ENCODE results near the gene CFDP1. TPM values are rescaled to one million over a fixed set of nuclear protein-coding genes. Genes with fewer than 3 reads are reported as not detected.

Gene CFDP1
- total and polyA plus RNA-seq, 4 experiments from 2014 or later: 37.1 to 42.4 (median 41.9) TPM

GRCh38 chr16:75246504-75247205, 186.6 kb downstream of the CFDP1 start:
- no peaks in the 10 kb centered on the region for H3K36me3 Mint-ChIP-seq
- CTCF ChIA-PET (ENCODE audit: partially characterized antibody): no interaction called here

GRCh38 chr16:75244844-75245758, 188.2 kb downstream of the CFDP1 start:
- intact Hi-C loops (cut with micrococcal nuclease): no loop called here
- no peak overlapping the region for H3K4me3 Mint-ChIP-seq
- POLR2A ChIA-PET (ENCODE audit: partially characterized antibody): no interaction called here
- H3K4me3 ChIP-seq (ENCODE audit: low read length in 2 of 2): no peak overlapping the region
- H3K27ac Mint-ChIP-seq: peak overlapping the region in 1 of 7 donors; percentile 64
- H3K4me1 ChIP-seq (ENCODE audit: insufficient read depth, low read length): no peaks in the 10 kb centered on the region
- CTCF ChIA-PET (ENCODE audit: partially characterized antibody): interaction anchor here (1.0 kb wide), 1 partner anchor 11 kb away, joined by 3 read pairs; no protein-coding TSS in a partner anchor
- H3K36me3 ChIP-seq (ENCODE audit: insufficient read depth, low read length): no peaks in the 10 kb centered on the region
- no peaks in the 10 kb centered on the region for H3K36me3 Mint-ChIP-seq
- no peaks in the 10 kb centered on the region for H3K9me3 ChIP-seq (ENCODE audit: control insufficient read depth in 1 of 2, low read length in 2 of 2)
- H3K27ac ChIP-seq (ENCODE audit: low read depth, low read length): no peak overlapping the region
- H3K27me3 Mint-ChIP-seq: peaks cover 5% of the 10 kb centered on the region in 2 donors
- no peaks in the 10 kb centered on the region for H3K9me3 Mint-ChIP-seq
- peak in 1 of 5 donors; percentile 25 for DNase-seq
- peaks cover 6% of the 10 kb centered on the region for H3K27me3 ChIP-seq (ENCODE audit: insufficient read depth, low read length)
- H3K4me1 Mint-ChIP-seq: peaks cover 0 to 5% (median 2%) of the 10 kb centered on the region in 4 donors

More at GRCh38 chr16:75246504-75247205, 186.6 kb downstream of the CFDP1 start:
- peak in 1 of 5 donors; percentile 25 for DNase-seq
- Mint-ChIP-seq H3K4me3 (no peak overlapping the region), H3K27me3 (peaks cover 5 to 6% of the 10 kb centered on the region in 2 donors), H3K27ac (peak overlapping the region in 1 of 7 donors; percentile 62), H3K4me1 (peaks cover under 1 to 10% (median 3%) of the 10 kb centered on the region in 4 donors), H3K9me3 (no peaks in the 10 kb centered on the region)
- H3K36me3 ChIP-seq (ENCODE audit: insufficient read depth, low read length): no peaks in the 10 kb centered on the region
- no peak overlapping the region for H3K4me3 ChIP-seq (ENCODE audit: low read length in 2 of 2)
- no peaks in the 10 kb centered on the region for H3K9me3 ChIP-seq (ENCODE audit: control insufficient read depth in 1 of 2, low read length in 2 of 2)
- POLR2A ChIA-PET (ENCODE audit: partially characterized antibody): no interaction called here
- peaks cover 12% of the 10 kb centered on the region for H3K27me3 ChIP-seq (ENCODE audit: insufficient read depth, low read length)
- H3K27ac ChIP-seq (ENCODE audit: low read depth, low read length): no peak overlapping the region
- H3K4me1 ChIP-seq (ENCODE audit: insufficient read depth, low read length): peaks cover 7% of the 10 kb centered on the region
- intact Hi-C loops (cut with micrococcal nuclease): no loop called here

- Mint-ChIP-seq H3K36me3 (no peaks in the 10 kb centered on the region), H3K4me3 (no peak overlapping the region), H3K27ac (no peak overlapping the region), H3K9me3 (no peaks in the 10 kb centered on the region), H3K4me1 (peaks cover 0 to 5% (median under 1%) of the 10 kb centered on the region in 4 donors), H3K27me3 (peaks cover 2 to 3% of the 10 kb centered on the region in 2 donors)
- intact Hi-C loops (cut with micrococcal nuclease): no loop called here
- H3K9me3 ChIP-seq (ENCODE audit: control insufficient read depth in 1 of 2, low read length in 2 of 2): no peaks in the 10 kb centered on the region
- ChIA-PET POLR2A (ENCODE audit: partially characterized antibody) (no interaction called here), CTCF (ENCODE audit: partially characterized antibody) (interaction anchor here (1.0 kb wide), 1 partner anchor 11 kb away, joined by 3 read pairs; no protein-coding TSS in a partner anchor)
- H3K4me3 ChIP-seq (ENCODE audit: low read length in 2 of 2): no peak overlapping the region
- H3K27me3 ChIP-seq (ENCODE audit: insufficient read depth, low read length): no peaks in the 10 kb centered on the region
- peak in 1 of 5 donors; percentile 31 for DNase-seq
- no peaks in the 10 kb centered on the region for H3K36me3 ChIP-seq (ENCODE audit: insufficient read depth, low read length)
- H3K4me1 ChIP-seq (ENCODE audit: insufficient read depth, low read length): no peaks in the 10 kb centered on the region
- no peak overlapping the region for H3K27ac ChIP-seq (ENCODE audit: low read depth, low read length)
These were observed 189.0 kb downstream of the CFDP1 start for GRCh38 chr16:75244225-75244809.

Other genes starting within 250 kb of the CFDP1 start
- not detected for gene CTRB2, start 226.3 kb downstream of the CFDP1 start, total RNA-seq
- not detected for gene CTRB2, start 226.3 kb downstream of the CFDP1 start, polyA plus RNA-seq
- gene CTRB1, start 214.5 kb downstream of the CFDP1 start, total RNA-seq: not detected
- gene CTRB1, start 214.5 kb downstream of the CFDP1 start, polyA plus RNA-seq: not detected
- gene BCAR1, start 181.9 kb downstream of the CFDP1 start, total RNA-seq: under 1 TPM in 1 of 2 experiments, not detected in 1; 0.36 TPM
- under 1 TPM in 1 of 2 donors, not detected in 1; 0.30 TPM for gene BCAR1, start 181.9 kb downstream of the CFDP1 start, polyA plus RNA-seq
- 10 to 100 TPM; 50.7 to 54.3 TPM for gene TMEM170A, start 31.2 kb upstream of the CFDP1 start, total RNA-seq
- gene TMEM170A, start 31.2 kb upstream of the CFDP1 start, polyA plus RNA-seq: 10 to 100 TPM; 40.6 to 44.1 TPM
- gene CHST6, start 61.9 kb upstream of the CFDP1 start, total RNA-seq: under 1 TPM in 1 of 2 experiments, not detected in 1; 0.06 TPM
- not detected for gene CHST6, start 61.9 kb upstream of the CFDP1 start, polyA plus RNA-seq
- gene CHST5, start 102.6 kb upstream of the CFDP1 start, total RNA-seq: not detected
- gene CHST5, start 102.6 kb upstream of the CFDP1 start, polyA plus RNA-seq: not detected
- 1 to 10 TPM; 2.4 to 2.6 TPM for gene TMEM231, start 122.7 kb upstream of the CFDP1 start, total RNA-seq
- 1 to 10 TPM; 3.0 to 5.4 TPM for gene TMEM231, start 122.7 kb upstream of the CFDP1 start, polyA plus RNA-seq
- gene GABARAPL2, start 132.9 kb upstream of the CFDP1 start, total RNA-seq: 100 to 1,000 TPM in 1 of 2 experiments, 10 to 100 TPM in 1; 91.9 to 100 TPM
- 100 to 1,000 TPM; 277 to 285 TPM for gene GABARAPL2, start 132.9 kb upstream of the CFDP1 start, polyA plus RNA-seq
- 10 to 100 TPM; 88.3 to 93.9 TPM for gene ADAT1, start 189.8 kb upstream of the CFDP1 start, total RNA-seq
- 10 to 100 TPM; 44.4 to 54.9 TPM for gene ADAT1, start 189.8 kb upstream of the CFDP1 start, polyA plus RNA-seq
- 100 to 1,000 TPM; 120 to 124 TPM for gene KARS1, start 214.2 kb upstream of the CFDP1 start, total RNA-seq
- 100 to 1,000 TPM; 259 to 306 TPM for gene KARS1, start 214.2 kb upstream of the CFDP1 start, polyA plus RNA-seq
- gene TERF2IP, start 214.3 kb upstream of the CFDP1 start, total RNA-seq: 100 to 1,000 TPM in 1 of 2 experiments, 10 to 100 TPM in 1; 98.4 to 108 TPM
- gene TERF2IP, start 214.3 kb upstream of the CFDP1 start, polyA plus RNA-seq: 100 to 1,000 TPM; 152 to 185 TPM
- gene CPHXL2, start 243.5 kb upstream of the CFDP1 start, total RNA-seq: not detected
- gene CPHXL2, start 243.5 kb upstream of the CFDP1 start, polyA plus RNA-seq: not detected